ENCODE results near the gene ATRIP. TPM values are rescaled to one million over a fixed set of nuclear protein-coding genes. Genes with fewer than 3 reads are reported as not detected.

ATRIP gene
- total RNA-seq, 1 donor from 2014 or later: 8.3 TPM

GRCh38 chr3:48451270-48451669 lies 4.7 kb downstream of the ATRIP start:
- no peak overlapping the region for H3K4me3 Mint-ChIP-seq
- DNase-seq (ENCODE audit: low spot score): no peak
- peaks cover 13% of the 10 kb centered on the region for H3F3A ChIP-seq (ENCODE audit: low read depth)
- H3K27ac Mint-ChIP-seq: no peak overlapping the region
- peaks cover 19% of the 10 kb centered on the region for H3K4me1 Mint-ChIP-seq
- peaks cover 7% of the 10 kb centered on the region for H3K4me1 ChIP-seq
- H4K20me1 ChIP-seq (ENCODE audit: low read depth): peaks cover 11% of the 10 kb centered on the region
- no peaks in the 10 kb centered on the region for H3K27me3 ChIP-seq
- H3K4me2 ChIP-seq: no peak overlapping the region
- no peak overlapping the region for H2AFZ ChIP-seq (replicated peaks)
- peaks cover 6% of the 10 kb centered on the region for H3K36me3 ChIP-seq
- H3K9me3 ChIP-seq (ENCODE audit: low read depth): no peaks in the 10 kb centered on the region
- H3K9me3 Mint-ChIP-seq: no peaks in the 10 kb centered on the region
- no peak overlapping the region for H3K4me3 ChIP-seq
- peaks cover 19% of the 10 kb centered on the region for H3K79me2 ChIP-seq (ENCODE audit: low read depth)
- no peak overlapping the region for H3K9ac ChIP-seq
- TF ChIP-seq, protein P1, sequence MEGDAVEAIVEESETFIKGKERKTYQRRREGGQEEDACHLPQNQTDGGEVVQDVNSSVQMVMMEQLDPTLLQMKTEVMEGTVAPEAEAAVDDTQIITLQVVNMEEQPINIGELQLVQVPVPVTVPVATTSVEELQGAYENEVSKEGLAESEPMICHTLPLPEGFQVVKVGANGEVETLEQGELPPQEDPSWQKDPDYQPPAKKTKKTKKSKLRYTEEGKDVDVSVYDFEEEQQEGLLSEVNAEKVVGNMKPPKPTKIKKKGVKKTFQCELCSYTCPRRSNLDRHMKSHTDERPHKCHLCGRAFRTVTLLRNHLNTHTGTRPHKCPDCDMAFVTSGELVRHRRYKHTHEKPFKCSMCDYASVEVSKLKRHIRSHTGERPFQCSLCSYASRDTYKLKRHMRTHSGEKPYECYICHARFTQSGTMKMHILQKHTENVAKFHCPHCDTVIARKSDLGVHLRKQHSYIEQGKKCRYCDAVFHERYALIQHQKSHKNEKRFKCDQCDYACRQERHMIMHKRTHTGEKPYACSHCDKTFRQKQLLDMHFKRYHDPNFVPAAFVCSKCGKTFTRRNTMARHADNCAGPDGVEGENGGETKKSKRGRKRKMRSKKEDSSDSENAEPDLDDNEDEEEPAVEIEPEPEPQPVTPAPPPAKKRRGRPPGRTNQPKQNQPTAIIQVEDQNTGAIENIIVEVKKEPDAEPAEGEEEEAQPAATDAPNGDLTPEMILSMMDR (IDR thresholded peaks at IDR 0.05): no peak
- TF ChIP-seq EZH2 (IDR thresholded peaks at IDR 0.05) (no peak), EZH2phosphoT487 (IDR thresholded peaks at IDR 0.05) (no peak)
- H3K27me3 Mint-ChIP-seq (ENCODE audit: insufficient read depth, low read depth): peaks cover 2% of the 10 kb centered on the region
- peaks cover 17% of the 10 kb centered on the region for H3K36me3 Mint-ChIP-seq
- no peak overlapping the region for H3K27ac ChIP-seq

DNA sequence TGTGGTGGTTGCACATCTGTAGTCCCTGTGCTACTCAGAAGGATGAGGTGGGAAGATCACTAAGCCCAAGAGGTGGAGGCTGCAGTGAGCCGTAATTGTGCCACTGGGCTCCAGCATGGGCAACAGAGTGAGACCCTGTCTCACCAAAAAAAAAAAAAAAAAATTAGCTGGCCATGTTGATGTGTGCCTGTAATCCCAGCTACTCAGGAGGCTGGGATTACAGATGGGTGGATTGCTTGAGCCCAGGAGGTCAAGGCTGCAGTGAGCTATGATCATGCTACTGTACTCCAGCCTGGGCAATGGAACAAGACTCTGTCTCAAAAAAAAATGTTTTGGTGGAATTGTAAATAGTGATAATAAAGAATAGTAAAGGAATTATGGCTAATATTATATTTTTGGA lies 9.9 kb downstream of the ATRIP start:
- Histone ChIP-seq H2AFZ (replicated peaks) (no peak overlapping the region), H4K20me1 (ENCODE audit: low read depth) (no peaks in the 10 kb centered on the region), H3K9me3 (ENCODE audit: low read depth) (no peaks in the 10 kb centered on the region), H3K4me2 (no peak overlapping the region), H3K27me3 (no peaks in the 10 kb centered on the region), H3K79me2 (ENCODE audit: low read depth) (no peaks in the 10 kb centered on the region), H3K27ac (no peak overlapping the region), H3K36me3 (peaks cover 6% of the 10 kb centered on the region), H3K4me1 (no peaks in the 10 kb centered on the region), H3K4me3 (no peak overlapping the region), H3F3A (ENCODE audit: low read depth) (no peaks in the 10 kb centered on the region), H3K9ac (no peak overlapping the region)
- Mint-ChIP-seq H3K4me3 (no peak overlapping the region), H3K27ac (no peak overlapping the region), H3K36me3 (peaks cover 18% of the 10 kb centered on the region), H3K9me3 (no peaks in the 10 kb centered on the region), H3K27me3 (ENCODE audit: insufficient read depth, low read depth) (no peaks in the 10 kb centered on the region), H3K4me1 (no peaks in the 10 kb centered on the region)
- TF ChIP-seq EZH2 (IDR thresholded peaks at IDR 0.05) (no peak), EZH2phosphoT487 (IDR thresholded peaks at IDR 0.05) (no peak)
- TF ChIP-seq, protein P1 (IDR thresholded peaks at IDR 0.05): no peak
- no peak for DNase-seq (ENCODE audit: low spot score)

DNA sequence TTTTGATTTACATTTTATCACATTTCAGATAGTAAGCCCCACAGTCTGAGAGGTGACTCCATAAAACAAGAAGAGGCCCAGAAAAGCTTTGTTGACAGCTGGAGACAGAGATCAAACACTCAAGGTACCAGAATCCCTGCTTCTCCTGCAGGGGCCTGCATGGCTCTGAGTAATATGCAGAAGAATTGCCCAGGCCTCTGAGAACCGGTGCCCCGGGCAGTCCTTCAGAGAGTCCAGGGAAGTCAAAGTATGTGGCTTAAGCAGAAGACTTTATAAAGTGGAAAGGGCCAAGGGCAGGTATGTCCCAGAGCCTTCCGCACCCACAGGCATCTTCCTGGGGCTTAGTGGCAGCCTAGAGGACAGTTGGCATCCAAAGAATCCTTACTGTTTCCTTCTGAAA lies 12.8 kb downstream of the ATRIP start:
- H3K4me3 ChIP-seq: no peak overlapping the region
- Mint-ChIP-seq H3K27ac (no peak overlapping the region), H3K27me3 (ENCODE audit: insufficient read depth, low read depth) (peaks cover 5% of the 10 kb centered on the region), H3K36me3 (peaks cover 8% of the 10 kb centered on the region), H3K4me3 (no peak overlapping the region), H3K4me1 (no peaks in the 10 kb centered on the region), H3K9me3 (no peaks in the 10 kb centered on the region)
- no peaks in the 10 kb centered on the region for H4K20me1 ChIP-seq (ENCODE audit: low read depth)
- no peak overlapping the region for H3K27ac ChIP-seq
- DNase-seq (ENCODE audit: low spot score): no peak
- H3K36me3 ChIP-seq: peaks cover 1% of the 10 kb centered on the region
- no peaks in the 10 kb centered on the region for H3K27me3 ChIP-seq
- no peak overlapping the region for H2AFZ ChIP-seq (replicated peaks)
- no peaks in the 10 kb centered on the region for H3K4me1 ChIP-seq
- no peak overlapping the region for H3K4me2 ChIP-seq
- H3K79me2 ChIP-seq (ENCODE audit: low read depth): no peaks in the 10 kb centered on the region
- TF ChIP-seq, protein P1 (IDR thresholded peaks at IDR 0.05): no peak
- TF ChIP-seq EZH2 (IDR thresholded peaks at IDR 0.05) (no peak), EZH2phosphoT487 (IDR thresholded peaks at IDR 0.05) (no peak)
- no peaks in the 10 kb centered on the region for H3K9me3 ChIP-seq (ENCODE audit: low read depth)
- no peaks in the 10 kb centered on the region for H3F3A ChIP-seq (ENCODE audit: low read depth)
- H3K9ac ChIP-seq: no peak overlapping the region
